Uterus (tissue), 4 donors: ENCODE data around the gene EYS. TPM values are rescaled to one million over a fixed set of nuclear protein-coding genes. Genes with fewer than 3 reads are reported as not detected.
"Not testable (repeated sequence)": the region's sequence is repeated elsewhere in the genome, so short reads cannot be mapped to it uniquely, and the experiment has no call there.

Source experiments
- DNase-seq, 2 donors: peaks; one replicate each; pipeline ENCODE4 v3.0.0-alpha.2; 2019 to 2020
- H3K27ac ChIP-seq, 2 donors: fragments of 200-600 bp; sonication (generic); 1 replicate in 1 of 2; 2 replicates in 1 of 2; pipeline ENCODE4 v1.5.1; 2016 to 2018
- H3K27me3 ChIP-seq, 2 donors: fragments of 200-600 bp; sonication (generic); one replicate each; pipeline ENCODE4 v1.5.1; 2018 to 2019; ENCODE audit warnings: control low read depth in 1 of 2
- H3K36me3 ChIP-seq, 2 donors: fragments of 200-600 bp; sonication (generic); one replicate each; pipeline ENCODE4 v1.5.1; 2019; ENCODE audit warnings: control low read depth in 1 of 2
- H3K4me1 ChIP-seq, 2 donors: fragments of 200-600 bp; sonication (generic); one replicate each; pipeline ENCODE4 v1.5.1; 2018 to 2019; ENCODE audit warnings: control low read depth in 1 of 2
- H3K4me3 ChIP-seq, 2 donors: fragments of 200-600 bp; sonication (generic); 1 replicate in 1 of 2; 2 replicates in 1 of 2; pipeline ENCODE4 v1.5.1; 2018 to 2019; ENCODE audit warnings: mild to moderate bottlenecking in 1 of 2
- H3K9me3 ChIP-seq, 2 donors: fragments of 200-600 bp; sonication (generic); one replicate each; pipeline ENCODE4 v1.5.1; 2019; ENCODE audit warnings: control low read depth in 1 of 2
- CTCF ChIP-seq, 4 experiments: fragments of 200-600 bp in 2 of 4; fragments of 450-650 bp in 2 of 4; sonication (generic) in 2 of 4; IDR thresholded peaks; one replicate each; pipeline ENCODE4 v1.5.1; 2016 to 2019; ENCODE audit warnings: antibody characterized with exemption in 4 of 4, mild to moderate bottlenecking in 2 of 4, moderate library complexity in 1 of 4
- POLR2A ChIP-seq, 2 donors: fragments of 450-650 bp; IDR thresholded peaks; one replicate each; pipeline ENCODE4 v1.6.1; 2016; ENCODE audit warnings: antibody characterized with exemption in 2 of 2, mild to moderate bottlenecking in 1 of 2, moderate library complexity in 1 of 2
- intact Hi-C: fragments of 100-400 bp; cut with DNase I; formaldehyde crosslinking; loops from one replicate; pipeline ENCODE4 v1.15.1; 2023; ENCODE audit warnings: low total_unique reads
- total RNA-seq, 4 donors: library from RNA; depleted of rRNA in 3 of 4; stranded (reverse); fragments of >200 nt in 3 of 4; gene quantifications; one replicate each; pipeline versions ENCODE4 v1.1.0 to v1.2.4, GENCODE V29; 2014 to 2023
- donor health status: DM: yes; HTN: yes; CAD: no.

Gene EYS
- total RNA-seq, 4 donors from 2014 or later = 1.3 TPM; not detected in 3

GRCh38 chr6:63740709-63741108, 1966.3 kb downstream of the EYS start:
- Histone ChIP-seq H3K36me3 (no peaks in the 10 kb centered on the region), H3K9me3 (no peaks in the 10 kb centered on the region)
- intact Hi-C loops = no loop called here

GRCh38 chr6:63739094-63739687, 1967.8 kb downstream of the EYS start:
- DNase-seq = no peak
- no peaks in the 10 kb centered on the region for H3K27me3 ChIP-seq
- intact Hi-C loops = no loop called here
- no peak overlapping the region for H3K27ac ChIP-seq
- TF ChIP-seq CTCF (IDR thresholded peaks at IDR 0.05) (no peak), POLR2A (IDR thresholded peaks at IDR 0.05) (no peak)
- no peak overlapping the region for H3K4me3 ChIP-seq
- H3K9me3 ChIP-seq = no peaks in the 10 kb centered on the region
- no peaks in the 10 kb centered on the region for H3K36me3 ChIP-seq
- no peaks in the 10 kb centered on the region for H3K4me1 ChIP-seq

More at GRCh38 chr6:63740709-63741108, 1966.3 kb downstream of the EYS start:
- no peaks in the 10 kb centered on the region for H3K27me3 ChIP-seq
- no peaks in the 10 kb centered on the region for H3K4me1 ChIP-seq
- DNase-seq = no peak
- TF ChIP-seq CTCF (IDR thresholded peaks at IDR 0.05) (no peak), POLR2A (IDR thresholded peaks at IDR 0.05) (no peak)
- no peak overlapping the region for H3K4me3 ChIP-seq
- no peak overlapping the region for H3K27ac ChIP-seq

- DNase-seq, intact Hi-C loops: not testable (repeated sequence)
Observed at GRCh38 chr6:63738190-63738589, 1968.8 kb downstream of the EYS start.

GRCh38 chr6:63734923-63735322, 1972.1 kb downstream of the EYS start:
- Histone ChIP-seq H3K9me3 (no peaks in the 10 kb centered on the region), H3K27me3 (no peaks in the 10 kb centered on the region), H3K36me3 (no peaks in the 10 kb centered on the region), H3K4me3 (no peak overlapping the region), H3K4me1 (no peaks in the 10 kb centered on the region), H3K27ac (no peak overlapping the region)
- DNase-seq = no peak
- TF ChIP-seq POLR2A (IDR thresholded peaks at IDR 0.05) (no peak), CTCF (IDR thresholded peaks at IDR 0.05) (no peak)
- intact Hi-C loops = no loop called here

More at GRCh38 chr6:63738190-63738589, 1968.8 kb downstream of the EYS start:
- not testable (repeated sequence) for H3K36me3 ChIP-seq, H3K27ac ChIP-seq, H3K27me3 ChIP-seq, H3K9me3 ChIP-seq, H3K4me3 ChIP-seq, H3K4me1 ChIP-seq

GRCh38 chr6:63732336-63732735, 1974.7 kb downstream of the EYS start:
- no peak overlapping the region for H3K4me3 ChIP-seq
- H3K9me3 ChIP-seq = no peaks in the 10 kb centered on the region
- TF ChIP-seq POLR2A (IDR thresholded peaks at IDR 0.05) (no peak), CTCF (IDR thresholded peaks at IDR 0.05) (no peak)
- H3K27me3 ChIP-seq = no peaks in the 10 kb centered on the region
- H3K27ac ChIP-seq = no peak overlapping the region
- no peak for DNase-seq
- no peaks in the 10 kb centered on the region for H3K36me3 ChIP-seq
- H3K4me1 ChIP-seq = no peaks in the 10 kb centered on the region
- intact Hi-C loops = no loop called here

GRCh38 chr6:63731930-63732329, 1975.1 kb downstream of the EYS start:
- intact Hi-C loops = no loop called here
- no peaks in the 10 kb centered on the region for H3K36me3 ChIP-seq
- TF ChIP-seq POLR2A (IDR thresholded peaks at IDR 0.05) (no peak), CTCF (IDR thresholded peaks at IDR 0.05) (no peak)
- H3K27ac ChIP-seq = no peak overlapping the region
- H3K4me3 ChIP-seq = no peak overlapping the region
- H3K9me3 ChIP-seq = no peaks in the 10 kb centered on the region
- H3K27me3 ChIP-seq = no peaks in the 10 kb centered on the region
- DNase-seq = no peak
- no peaks in the 10 kb centered on the region for H3K4me1 ChIP-seq
